Measurements from ENCODE around the gene CCL13.

GRCh38 chr17:34361478-34362061 lies 5.3 kb downstream of the CCL13 start:
- TF ChIP-seq EZH2 (IDR thresholded peaks at IDR 0.05; ENCODE audit: borderline replicate concordance) (no peak), CTCF (IDR thresholded peaks at IDR 0.05; ENCODE audit: poor library complexity) (peak; percentile 100), EZH2phosphoT487 (IDR thresholded peaks at IDR 0.05; ENCODE audit: low read depth, severe bottlenecking, unreplicated experiment) (no peak)

All from hepatocyte (in vitro differentiated cells).